Endothelial cell of umbilical vein (primary cell): ENCODE measurements around the gene NT5C1B. TPM values are rescaled to one million over a fixed set of nuclear protein-coding genes. Genes with fewer than 3 reads are reported as not detected.

ENCODE experiments used
- BruUV-seq: library from RNA; stranded (reverse); fragments of 400-500 nt; replicated peaks from 2 replicates; lab custom pipeline; 2021; lab: Mats Ljungman, UMichigan
- CTCF ChIA-PET: fragments of 300-600, 350-600 bp; sonication (Branson Sonifier 250); formaldehyde crosslinking; loops from one replicate; lab custom pipeline; 2021; ENCODE audit warnings: antibody characterized with exemption, inconsistent platforms; lab: Charles Lee
- POLR2A ChIA-PET: fragments of 300-600, 350-600 bp; sonication (Branson Sonifier 250); formaldehyde crosslinking; loops from one replicate; lab custom pipeline; 2021; ENCODE audit warnings: antibody characterized with exemption, inconsistent platforms; lab: Charles Lee
- DNase-seq: peaks from one replicate; pipeline ENCODE4 v3.0.0-alpha.2; 2011; ENCODE audit warnings: low read depth, low spot score
- FAIRE-seq: peaks from 2 replicates; lab custom pipeline; 2011; peaks lifted over from hg19 to GRCh38; lab: Jason Lieb, UNC
- H2AFZ ChIP-seq: 2 replicates; pipeline ENCODE4 v1.6.0; 2012; ENCODE audit warnings: low read depth, low read length, control low read depth, inconsistent platforms
- H3K27ac ChIP-seq: 2 replicates; pipeline ENCODE4 v1.5.1; 2011; ENCODE audit warnings: low read depth, mild to moderate bottlenecking, control low read depth, low read length, moderate library complexity; ENCODE audit not compliant: insufficient read depth
- H3K27me3 ChIP-seq, 2 experiments: 2 replicates each; pipeline versions ENCODE4 v1.6.0 to v1.6.1; 2011; ENCODE audit warnings: low read length in 2 of 2, mixed read lengths in 1 of 2; ENCODE audit not compliant: control insufficient read depth in 2 of 2, insufficient read depth in 2 of 2
- H3K36me3 ChIP-seq, 2 experiments: 2 replicates in 1 of 2; 3 replicates in 1 of 2; pipeline ENCODE4 v1.5.1; 2011; ENCODE audit warnings: low read length in 2 of 2, mild to moderate bottlenecking in 1 of 2, moderate library complexity in 1 of 2; ENCODE audit not compliant: control insufficient read depth in 2 of 2, insufficient read depth in 2 of 2; ENCODE audit errors: extremely low read depth in 1 of 2
- H3K4me1 ChIP-seq: 3 replicates; pipeline ENCODE4 v1.5.1; 2011; ENCODE audit warnings: mild to moderate bottlenecking, low read length; ENCODE audit not compliant: control insufficient read depth, insufficient read depth; ENCODE audit errors: extremely low read depth
- H3K4me2 ChIP-seq: 2 replicates; pipeline ENCODE4 v1.6.1; 2011; ENCODE audit warnings: low read length, control low read depth, mixed read lengths; ENCODE audit not compliant: insufficient read depth
- H3K4me3 ChIP-seq, 3 experiments: fragments of 200-600 bp in 1 of 3; sonication (generic), shearing (Covaris generic) in 1 of 3; replicated peaks in 1 of 3; 2 replicates each; pipeline ENCODE4 v1.5.1; 2011 to 2016; ENCODE audit warnings: control low read depth in 3 of 3, low read length in 3 of 3, mild to moderate bottlenecking in 2 of 3, inconsistent platforms in 1 of 3, low read depth in 1 of 3, moderate library complexity in 1 of 3; ENCODE audit not compliant: insufficient read depth in 1 of 3
- H3K79me2 ChIP-seq: 2 replicates; pipeline ENCODE4 v1.6.0; 2012; ENCODE audit warnings: low read length, inconsistent platforms; ENCODE audit not compliant: control insufficient read depth, insufficient read depth
- H3K9ac ChIP-seq: replicated peaks from 2 replicates; pipeline ENCODE3; 2011; ENCODE audit warnings: low read length, control low read depth; ENCODE audit not compliant: insufficient read depth; ENCODE audit errors: extremely low read depth
- H3K9me1 ChIP-seq: replicated peaks from 3 replicates; pipeline ENCODE4 v1.6.0; 2011; ENCODE audit warnings: mild to moderate bottlenecking, low read length; ENCODE audit not compliant: control insufficient read depth, insufficient read depth; ENCODE audit errors: extremely low read depth
- H3K9me3 ChIP-seq: replicated peaks from 2 replicates; pipeline ENCODE4 v1.5.1; 2012; ENCODE audit warnings: low read length, inconsistent platforms; ENCODE audit not compliant: control insufficient read depth, insufficient read depth
- H4K20me1 ChIP-seq: replicated peaks from 2 replicates; pipeline ENCODE3; 2011; ENCODE audit warnings: mild to moderate bottlenecking, low read length; ENCODE audit not compliant: control insufficient read depth, insufficient read depth; ENCODE audit errors: extremely low read depth
- EZH2 ChIP-seq: IDR thresholded peaks from 2 replicates; pipeline ENCODE4 v1.6.1; 2012; ENCODE audit warnings: borderline replicate concordance, low read depth, mild to moderate bottlenecking, moderate library complexity, low read length, inconsistent platforms; ENCODE audit not compliant: severe bottlenecking
- FOS ChIP-seq: IDR thresholded peaks from 2 replicates; pipeline ENCODE4 v1.6.1; 2011; ENCODE audit warnings: mild to moderate bottlenecking, low read length, moderate library complexity, borderline replicate concordance; ENCODE audit not compliant: insufficient read depth
- GATA2 ChIP-seq: IDR thresholded peaks from 2 replicates; pipeline ENCODE4 v1.7.0; 2011; ENCODE audit warnings: low read depth, mild to moderate bottlenecking, moderate library complexity, mixed read lengths, low read length; ENCODE audit not compliant: insufficient read length, insufficient read depth
- JUN ChIP-seq: IDR thresholded peaks from 2 replicates; pipeline ENCODE4 v1.6.1; 2011; ENCODE audit warnings: borderline replicate concordance, low read depth; ENCODE audit not compliant: insufficient read length, insufficient read depth
- MYC ChIP-seq: IDR thresholded peaks from one replicate; pipeline ENCODE4 v1.6.1; 2011; ENCODE audit warnings: mild to moderate bottlenecking, low read depth, low read length
- POLR2A ChIP-seq: IDR thresholded peaks from 2 replicates; pipeline ENCODE4 v1.6.1; 2012; ENCODE audit warnings: low read depth, mild to moderate bottlenecking, control low read depth, low read length
- POLR2AphosphoS5 ChIP-seq: IDR thresholded peaks from 2 replicates; pipeline ENCODE4 v1.6.1; 2012; ENCODE audit warnings: low read depth, mild to moderate bottlenecking, control low read depth, low read length, moderate library complexity; ENCODE audit not compliant: insufficient read depth
- dilution Hi-C: fragments of 300-500 bp; cut with MboI; formaldehyde crosslinking; loops from one replicate; pipeline ENCODE4 v1.15.0; 2019; ENCODE audit warnings: low sequenced_read_pairs; ENCODE audit not compliant: extremely low pct_ligation_motif_present
- intact Hi-C: fragments of 100-400 bp; cut with micrococcal nuclease; formaldehyde crosslinking; loops from one replicate; pipeline ENCODE4 v1.10.0; 2022
- polyA plus RNA-seq, 4 experiments: library from polyadenylated mRNA; depleted of rRNA in 3 of 4; stranded (reverse) in 3 of 4; unstranded in 1 of 4; fragments of >200 nt; gene quantifications; 2 replicates each; pipeline versions ENCODE4 v1.2.1 to v1.2.3, GENCODE V29; 2011 to 2012; ENCODE audit warnings: missing spikeins in 1 of 4
- total RNA-seq: library from RNA; stranded (reverse); gene quantifications from 2 replicates; pipeline ENCODE4 v1.2.3, GENCODE V29; 2021
- TF ChIP-seq, protein P1 (sequence below): IDR thresholded peaks from 2 replicates; pipeline ENCODE4 v1.6.1; 2011; ENCODE audit not compliant: insufficient read depth, insufficient read length
- TF ChIP-seq, protein P2 (sequence below), 2 donors: IDR thresholded peaks; 1 replicate in 1 of 2; 2 replicates in 1 of 2; pipeline ENCODE4 v1.5.1; 2011; ENCODE audit warnings: low read length in 2 of 2, mild to moderate bottlenecking in 2 of 2, moderate library complexity in 2 of 2, control low read depth in 1 of 2, inconsistent platforms in 1 of 2, low read depth in 1 of 2; ENCODE audit not compliant: insufficient read depth in 1 of 2; ENCODE audit errors: extremely low read depth in 1 of 2

The NT5C1B gene
- total and polyA plus RNA-seq, 2 donors (not counting 3 experiments of a cell fraction or from before 2014, with no cell fraction given), result not detected

DNA sequence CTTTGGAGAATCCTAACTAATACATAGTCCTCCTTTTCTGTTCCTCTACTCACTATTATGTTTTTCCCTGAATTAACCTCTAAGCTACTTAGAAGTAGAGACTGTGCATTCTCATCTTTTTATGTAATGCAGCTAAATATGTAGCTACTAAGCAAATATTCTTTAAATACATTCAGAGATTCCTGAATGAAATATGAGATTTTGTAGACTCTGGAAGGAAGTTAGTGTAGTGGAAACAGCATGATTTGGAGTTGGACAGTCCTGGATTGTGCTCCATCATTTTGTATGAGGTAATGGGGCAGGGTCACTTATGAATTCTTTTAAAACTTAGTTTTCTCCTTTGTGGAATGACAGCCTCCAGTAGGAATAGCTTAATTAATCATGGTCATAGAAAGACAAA, 24.7 kb upstream of the NT5C1B start:
- no peak overlapping the region for H2AFZ ChIP-seq
- no TSS peak for BruUV-seq
- FAIRE-seq (no peak), DNase-seq (no peak)
- no peak overlapping the region for H3K9ac ChIP-seq
- dilution Hi-C loops, result no loop called here
- CTCF ChIA-PET, result interaction anchor here (1.2 to 1.6 kb wide), 2 partner anchors 10 to 93 kb away, joined by 4 to 5 read pairs; no protein-coding TSS in a partner anchor
- no peaks in the 10 kb centered on the region for H3K9me3 ChIP-seq
- no peak overlapping the region for H3K4me2 ChIP-seq
- no peak overlapping the region for H3K27ac ChIP-seq
- H3K36me3 ChIP-seq, result no peaks in the 10 kb centered on the region
- H3K79me2 ChIP-seq, result no peaks in the 10 kb centered on the region
- H3K4me1 ChIP-seq, result no peaks in the 10 kb centered on the region
- H3K4me3 ChIP-seq, result no peak overlapping the region
- H4K20me1 ChIP-seq, result no peaks in the 10 kb centered on the region
- TF ChIP-seq, protein P1, sequence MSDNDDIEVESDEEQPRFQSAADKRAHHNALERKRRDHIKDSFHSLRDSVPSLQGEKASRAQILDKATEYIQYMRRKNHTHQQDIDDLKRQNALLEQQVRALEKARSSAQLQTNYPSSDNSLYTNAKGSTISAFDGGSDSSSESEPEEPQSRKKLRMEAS, result no peak
- TF ChIP-seq FOS (no peak), EZH2 (no peak), POLR2A (no peak), JUN (no peak), MYC (no peak), GATA2 (no peak), POLR2AphosphoS5 (no peak)
- TF ChIP-seq, protein P2, sequence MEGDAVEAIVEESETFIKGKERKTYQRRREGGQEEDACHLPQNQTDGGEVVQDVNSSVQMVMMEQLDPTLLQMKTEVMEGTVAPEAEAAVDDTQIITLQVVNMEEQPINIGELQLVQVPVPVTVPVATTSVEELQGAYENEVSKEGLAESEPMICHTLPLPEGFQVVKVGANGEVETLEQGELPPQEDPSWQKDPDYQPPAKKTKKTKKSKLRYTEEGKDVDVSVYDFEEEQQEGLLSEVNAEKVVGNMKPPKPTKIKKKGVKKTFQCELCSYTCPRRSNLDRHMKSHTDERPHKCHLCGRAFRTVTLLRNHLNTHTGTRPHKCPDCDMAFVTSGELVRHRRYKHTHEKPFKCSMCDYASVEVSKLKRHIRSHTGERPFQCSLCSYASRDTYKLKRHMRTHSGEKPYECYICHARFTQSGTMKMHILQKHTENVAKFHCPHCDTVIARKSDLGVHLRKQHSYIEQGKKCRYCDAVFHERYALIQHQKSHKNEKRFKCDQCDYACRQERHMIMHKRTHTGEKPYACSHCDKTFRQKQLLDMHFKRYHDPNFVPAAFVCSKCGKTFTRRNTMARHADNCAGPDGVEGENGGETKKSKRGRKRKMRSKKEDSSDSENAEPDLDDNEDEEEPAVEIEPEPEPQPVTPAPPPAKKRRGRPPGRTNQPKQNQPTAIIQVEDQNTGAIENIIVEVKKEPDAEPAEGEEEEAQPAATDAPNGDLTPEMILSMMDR (IDR thresholded peaks at IDR 0.05; ENCODE audit: extremely low read depth in 1 of 2, insufficient read depth in 1 of 2, low read depth in 1 of 2, low read length in 2 of 2), result no peak
- peaks cover 0 to 2% of the 10 kb centered on the region in 2 experiments for H3K27me3 ChIP-seq
- intact Hi-C loops, result no loop called here
- no peaks in the 10 kb centered on the region for H3K9me1 ChIP-seq
- POLR2A ChIA-PET, result no interaction called here
